Hepatocyte (in vitro differentiated cells): ENCODE results near the gene FGF3. TPM values are rescaled to one million over a fixed set of nuclear protein-coding genes. Genes with fewer than 3 reads are reported as not detected.

Source experiments
- DNase-seq: peaks from one replicate; pipeline ENCODE4 v3.0.0-alpha.2; 2016; ENCODE audit warnings: low spot score
- H2AFZ ChIP-seq: fragments of 200-600 bp; sonication (generic); 2 replicates; pipeline ENCODE4 v1.6.0; 2016; ENCODE audit warnings: antibody characterized with exemption, mild to moderate bottlenecking
- H3K27ac ChIP-seq: fragments of 200-600 bp; sonication (generic); 2 replicates; pipeline ENCODE4 v1.5.1; 2016; ENCODE audit warnings: mild to moderate bottlenecking
- H3K27me3 ChIP-seq: fragments of 200-600 bp; sonication (generic); 2 replicates; pipeline ENCODE4 v1.6.1; 2016
- H3K36me3 ChIP-seq: fragments of 200-600 bp; sonication (generic); replicated peaks from 2 replicates; pipeline ENCODE4 v1.5.1; 2016; ENCODE audit warnings: low read depth; ENCODE audit not compliant: insufficient read depth
- H3K4me1 ChIP-seq: fragments of 200-600 bp; sonication (generic); 2 replicates; pipeline ENCODE4 v1.5.1; 2016; ENCODE audit warnings: mild to moderate bottlenecking, moderate library complexity; ENCODE audit not compliant: insufficient read depth
- H3K4me2 ChIP-seq: fragments of 200-600 bp; sonication (generic); 2 replicates; pipeline ENCODE4 v1.6.0; 2016
- H3K4me3 ChIP-seq: fragments of 200-600 bp; sonication (generic); 2 replicates; pipeline ENCODE4 v1.5.1; 2016; ENCODE audit warnings: mild to moderate bottlenecking
- H3K79me2 ChIP-seq: fragments of 200-600 bp; sonication (generic); 2 replicates; pipeline ENCODE4 v1.6.0; 2017; ENCODE audit warnings: mild to moderate bottlenecking
- H3K9me2 ChIP-seq: fragments of 200-600 bp; sonication (generic); replicated peaks from 2 replicates; pipeline ENCODE4 v1.6.0; 2017; ENCODE audit warnings: mild to moderate bottlenecking; ENCODE audit not compliant: insufficient read depth
- H3K9me3 ChIP-seq: fragments of 200-600 bp; sonication (generic); 2 replicates; pipeline ENCODE4 v1.5.1; 2016; ENCODE audit warnings: low read depth, mild to moderate bottlenecking
- H4K20me1 ChIP-seq: fragments of 200-600 bp; sonication (generic); 2 replicates; pipeline ENCODE4 v1.6.0; 2016; ENCODE audit warnings: mild to moderate bottlenecking; ENCODE audit not compliant: insufficient read depth, poor library complexity, severe bottlenecking
- CTCF ChIP-seq: fragments of 200-600 bp; sonication (generic); IDR thresholded peaks from 2 replicates; pipeline ENCODE4 v1.5.1; 2016; ENCODE audit warnings: antibody characterized with exemption, mild to moderate bottlenecking; ENCODE audit not compliant: poor library complexity
- EZH2 ChIP-seq: fragments of 200-600 bp; sonication (generic); IDR thresholded peaks from 2 replicates; pipeline ENCODE4 v1.6.1; 2016; ENCODE audit warnings: antibody characterized with exemption, mild to moderate bottlenecking, borderline replicate concordance
- EZH2phosphoT487 ChIP-seq: fragments of 200-600 bp; sonication (generic); IDR thresholded peaks from one replicate; pipeline ENCODE4 v1.6.1; 2018; ENCODE audit warnings: antibody characterized with exemption, mild to moderate bottlenecking, low read depth, moderate library complexity; ENCODE audit not compliant: unreplicated experiment, severe bottlenecking
- WGBS: methylation state at CpG from one replicate; pipeline ENCODE4 v1.1.6; 2016; ENCODE audit warnings: low lambda C conversion rate; ENCODE audit errors: missing lambda C conversion rate; 5-methylcytosine and 5-hydroxymethylcytosine counted together
- polyA plus RNA-seq: library from polyadenylated mRNA; unstranded; fragments of >200 nt; fragmentation: Nextera tagmentation; extraction: Ambion mirVana; gene quantifications from 2 replicates; pipeline ENCODE4 v1.2.1, GENCODE V29; 2016
- total RNA-seq: library from RNA; depleted of rRNA; stranded (reverse); fragments of >200 nt; gene quantifications from 2 replicates; pipeline ENCODE4 v1.2.3, GENCODE V29; 2014

Gene FGF3
- total and polyA plus RNA-seq, 2 experiments from 2014 or later, result not detected

- Histone ChIP-seq H3K4me1 (no peaks in the 10 kb centered on the region), H2AFZ (no peak overlapping the region), H3K4me3 (no peak overlapping the region), H3K4me2 (no peak overlapping the region), H3K9me2 (no peaks in the 10 kb centered on the region), H4K20me1 (no peaks in the 10 kb centered on the region), H3K27me3 (peaks cover 15% of the 10 kb centered on the region), H3K79me2 (no peaks in the 10 kb centered on the region), H3K9me3 (no peaks in the 10 kb centered on the region), H3K27ac (no peak overlapping the region), H3K36me3 (no peaks in the 10 kb centered on the region)
- TF ChIP-seq EZH2phosphoT487 (no peak), EZH2 (no peak), CTCF (no peak)
- WGBS, result 36% methylated on average over 2 of the region's 2 CpGs
- no peak for DNase-seq
Observed at GRCh38 chr11:69854713-69855112, 35.5 kb upstream of the FGF3 start.

GRCh38 chr11:69852056-69852455, 32.8 kb upstream of the FGF3 start:
- Histone ChIP-seq H2AFZ (no peak overlapping the region), H3K4me2 (no peak overlapping the region), H3K9me2 (no peaks in the 10 kb centered on the region), H3K9me3 (no peaks in the 10 kb centered on the region), H3K27ac (no peak overlapping the region), H3K27me3 (peaks cover 19% of the 10 kb centered on the region), H4K20me1 (no peaks in the 10 kb centered on the region), H3K4me3 (no peak overlapping the region), H3K79me2 (no peaks in the 10 kb centered on the region), H3K4me1 (no peaks in the 10 kb centered on the region), H3K36me3 (no peaks in the 10 kb centered on the region)
- TF ChIP-seq EZH2 (no peak), EZH2phosphoT487 (no peak), CTCF (no peak)
- WGBS, result 66% methylated on average over 2 of the region's 2 CpGs
- DNase-seq, result no peak

DNA sequence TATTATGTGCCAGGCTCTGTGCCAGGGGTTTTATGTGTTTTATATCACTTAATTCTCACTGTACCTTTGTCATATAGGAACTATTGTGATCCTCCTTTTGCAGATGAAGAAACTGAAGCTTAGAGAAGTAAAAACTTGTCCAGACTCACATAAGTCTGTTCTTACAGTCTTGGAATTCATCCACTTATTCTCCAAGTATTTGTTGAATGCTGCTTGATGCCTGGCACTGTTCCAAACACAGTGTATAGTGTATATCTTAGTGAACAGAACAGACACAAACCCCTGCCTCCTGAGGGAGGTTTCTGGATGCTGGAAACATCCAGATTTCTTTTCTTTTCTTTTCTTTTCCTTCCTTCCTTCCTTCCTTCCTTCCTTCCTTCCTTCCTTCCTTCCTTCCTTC, 29.0 kb upstream of the FGF3 start:
- no peaks in the 10 kb centered on the region for H3K36me3 ChIP-seq
- no peaks in the 10 kb centered on the region for H4K20me1 ChIP-seq
- no peak for TF ChIP-seq EZH2
- no peak for TF ChIP-seq EZH2phosphoT487
- TF ChIP-seq CTCF, result no peak
- H3K4me1 ChIP-seq, result no peaks in the 10 kb centered on the region
- H3K79me2 ChIP-seq, result no peaks in the 10 kb centered on the region
- H3K9me3 ChIP-seq, result no peaks in the 10 kb centered on the region
- no peak overlapping the region for H3K4me3 ChIP-seq
- H3K27ac ChIP-seq, result no peak overlapping the region
- H3K9me2 ChIP-seq, result no peaks in the 10 kb centered on the region
- H3K4me2 ChIP-seq, result no peak overlapping the region
- H2AFZ ChIP-seq, result no peak overlapping the region
- peaks cover 19% of the 10 kb centered on the region for H3K27me3 ChIP-seq
- DNase-seq, result peak; percentile 69

- no peaks in the 10 kb centered on the region for H3K79me2 ChIP-seq
- H3K4me2 ChIP-seq, result no peak overlapping the region
- peaks cover 3% of the 10 kb centered on the region for H3K27me3 ChIP-seq
- over 99% methylated on average over 6 of the region's 6 CpGs for WGBS
- H3K4me1 ChIP-seq, result no peaks in the 10 kb centered on the region
- no peaks in the 10 kb centered on the region for H3K36me3 ChIP-seq
- H3K9me3 ChIP-seq, result no peaks in the 10 kb centered on the region
- no peak overlapping the region for H3K27ac ChIP-seq
- H2AFZ ChIP-seq, result no peak overlapping the region
- no peak overlapping the region for H3K4me3 ChIP-seq
- DNase-seq, result no peak
- no peaks in the 10 kb centered on the region for H4K20me1 ChIP-seq
- H3K9me2 ChIP-seq, result no peaks in the 10 kb centered on the region
- TF ChIP-seq EZH2phosphoT487, result no peak
- no peak for TF ChIP-seq EZH2
- no peak for TF ChIP-seq CTCF
Observed at GRCh38 chr11:69844396-69844795, 25.2 kb upstream of the FGF3 start.
